Left renal pelvis (tissue), 4 donors: Measurements from ENCODE around the gene SFRP4. TPM values are rescaled to one million over a fixed set of nuclear protein-coding genes. Genes with fewer than 3 reads are reported as not detected.

Experiments
- DNase-seq, 4 donors: peaks; one replicate each; pipeline ENCODE4 v3.0.0-alpha.2; 2013; ENCODE audit warnings: low read depth in 4 of 4, low spot score in 3 of 4
- polyA plus RNA-seq, 4 donors: library from polyadenylated mRNA; unstranded; fragments of 120-200 nt; gene quantifications; one replicate each; pipeline ENCODE4 v1.2.1, GENCODE V29; 2013; ENCODE audit not compliant: insufficient read length in 4 of 4

SFRP4 gene
- polyA plus RNA-seq, 4 donors, result 1.8 to 87.3 (median 4.3) TPM

GRCh38 chr7:37927773-37928444, 11.3 kb upstream of the SFRP4 start:
- DNase-seq, result no peak

GRCh38 chr7:37925620-37926019, 9.0 kb upstream of the SFRP4 start:
- no peak for DNase-seq

- DNase-seq, result no peak
These were observed 7.9 kb upstream of the SFRP4 start for GRCh38 chr7:37924491-37925041.

GRCh38 chr7:37923996-37924395, 7.4 kb upstream of the SFRP4 start:
- no peak for DNase-seq

- no peak for DNase-seq
These were observed 5.3 kb upstream of the SFRP4 start for GRCh38 chr7:37921876-37922275.

GRCh38 chr7:37920849-37921805, 4.5 kb upstream of the SFRP4 start:
- peak in 1 of 4 donors; percentile 28 for DNase-seq

GRCh38 chr7:37920305-37920848, 3.8 kb upstream of the SFRP4 start, which contains the start of gene EPDR1:
Gene EPDR1, plus strand, starts transcription at chr7:37920640. Its CDS starts 300 bp downstream, at chr7:37920940.
- DNase-seq, result peak in 2 of 4 donors; percentile 45 to 60

- DNase-seq, result no peak
These were observed 1.9 kb upstream of the SFRP4 start for GRCh38 chr7:37918526-37918925.

- peak in 1 of 4 donors; percentile 16 for DNase-seq
These were observed 472 bp downstream of the SFRP4 start for GRCh38 chr7:37916017-37916672.

GRCh38 chr7:37915438-37915837, 1.2 kb downstream of the SFRP4 start:
- DNase-seq, result no peak

- no peak for DNase-seq
These were observed 3.9 kb downstream of the SFRP4 start for GRCh38 chr7:37912756-37913155.

- DNase-seq, result no peak
These were observed 8.3 kb downstream of the SFRP4 start for GRCh38 chr7:37908221-37908788.

GRCh38 chr7:37901890-37902524, 14.6 kb downstream of the SFRP4 start:
- no peak for DNase-seq

- DNase-seq, result no peak
These were observed 15.3 kb downstream of the SFRP4 start for GRCh38 chr7:37901236-37901827.

- peak in 1 of 4 donors; percentile 11 for DNase-seq
These were observed 16.8 kb downstream of the SFRP4 start for GRCh38 chr7:37899712-37900247.

- DNase-seq, result no peak
These were observed 21.9 kb downstream of the SFRP4 start for GRCh38 chr7:37894671-37895070.

- no peak for DNase-seq
These were observed 23.3 kb downstream of the SFRP4 start for GRCh38 chr7:37893359-37893758.

GRCh38 chr7:37882086-37882485, 34.5 kb downstream of the SFRP4 start:
- no peak for DNase-seq
